GM13976 (cell line): ENCODE measurements around the gene CFAP299.

ENCODE experiments used
- DNase-seq: peaks from one replicate; pipeline ENCODE4 v3.0.0; 2012; ENCODE audit warnings: low spot score
- in situ Hi-C: fragments of 300-500 bp; cut with MboI; formaldehyde crosslinking; loops from one replicate; pipeline ENCODE4 v1.12.0; 2022; ENCODE audit warnings: low sequenced_read_pairs, mixed read lengths, inconsistent platforms; ENCODE audit not compliant: unreplicated experiment
- TF ChIP-seq, protein P1 (sequence below): IDR thresholded peaks from 2 replicates; pipeline ENCODE4 v1.5.1; 2012; ENCODE audit warnings: borderline replicate concordance, mild to moderate bottlenecking; ENCODE audit not compliant: insufficient read depth; ENCODE audit errors: extremely low read depth, missing control alignments, control extremely low read depth

The CFAP299 gene

DNA sequence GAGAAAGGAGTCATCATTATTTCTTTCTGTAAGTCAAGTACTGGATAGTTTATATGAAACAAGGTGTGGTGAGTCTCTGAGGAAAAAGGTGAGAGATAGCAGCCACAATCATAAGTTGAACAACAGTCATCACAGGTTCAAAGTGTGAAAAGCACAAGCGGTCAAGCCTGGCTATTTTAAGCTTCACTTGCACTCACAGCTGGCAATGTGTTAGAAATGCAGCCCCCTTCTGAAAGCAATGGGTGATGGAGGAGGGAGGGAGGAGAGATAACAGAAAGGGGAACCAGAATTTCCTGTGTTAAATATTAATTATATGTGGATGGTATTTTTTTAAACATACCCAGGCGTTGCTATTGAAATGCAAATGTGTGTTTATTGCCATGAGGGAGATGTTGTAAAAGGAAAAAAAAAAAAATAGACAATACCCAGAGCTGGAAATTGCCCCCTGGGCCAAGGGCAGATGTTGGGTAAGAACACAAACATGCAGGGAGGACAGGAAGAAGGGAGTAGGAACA lies 668.1 kb downstream of the CFAP299 start:
- in situ Hi-C loops: no loop called here
- TF ChIP-seq, protein P1, sequence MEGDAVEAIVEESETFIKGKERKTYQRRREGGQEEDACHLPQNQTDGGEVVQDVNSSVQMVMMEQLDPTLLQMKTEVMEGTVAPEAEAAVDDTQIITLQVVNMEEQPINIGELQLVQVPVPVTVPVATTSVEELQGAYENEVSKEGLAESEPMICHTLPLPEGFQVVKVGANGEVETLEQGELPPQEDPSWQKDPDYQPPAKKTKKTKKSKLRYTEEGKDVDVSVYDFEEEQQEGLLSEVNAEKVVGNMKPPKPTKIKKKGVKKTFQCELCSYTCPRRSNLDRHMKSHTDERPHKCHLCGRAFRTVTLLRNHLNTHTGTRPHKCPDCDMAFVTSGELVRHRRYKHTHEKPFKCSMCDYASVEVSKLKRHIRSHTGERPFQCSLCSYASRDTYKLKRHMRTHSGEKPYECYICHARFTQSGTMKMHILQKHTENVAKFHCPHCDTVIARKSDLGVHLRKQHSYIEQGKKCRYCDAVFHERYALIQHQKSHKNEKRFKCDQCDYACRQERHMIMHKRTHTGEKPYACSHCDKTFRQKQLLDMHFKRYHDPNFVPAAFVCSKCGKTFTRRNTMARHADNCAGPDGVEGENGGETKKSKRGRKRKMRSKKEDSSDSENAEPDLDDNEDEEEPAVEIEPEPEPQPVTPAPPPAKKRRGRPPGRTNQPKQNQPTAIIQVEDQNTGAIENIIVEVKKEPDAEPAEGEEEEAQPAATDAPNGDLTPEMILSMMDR: no peak
- DNase-seq: no peak

DNA sequence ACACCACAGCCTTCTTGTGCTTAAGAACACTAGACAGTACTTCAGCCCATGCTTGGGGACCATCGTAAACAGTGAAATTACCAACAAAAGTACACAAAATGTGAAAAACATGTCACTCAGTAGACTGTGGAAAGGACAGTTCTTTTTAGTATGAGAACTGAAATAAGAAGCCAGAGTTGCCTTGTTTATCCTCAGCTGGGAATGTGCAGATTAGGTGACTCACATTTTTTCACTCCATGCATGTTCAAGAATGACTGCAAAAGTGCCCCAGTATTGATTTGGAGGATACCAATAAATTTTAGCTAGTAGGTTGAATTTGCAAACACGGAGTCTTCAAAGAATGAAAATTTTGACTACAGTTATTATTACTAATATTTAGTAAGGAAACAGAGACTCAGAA lies 671.9 kb downstream of the CFAP299 start:
- TF ChIP-seq, protein P1: no peak
- in situ Hi-C loops: no loop called here
- no peak for DNase-seq
